Fibroblast of lung (primary cell): Measurements from ENCODE around the gene PRLR.

Experiments used
- EZH2 ChIP-seq: IDR thresholded peaks from 2 replicates; pipeline ENCODE4 v1.5.1; 2012; ENCODE audit warnings: low read length, control low read depth, mild to moderate bottlenecking; ENCODE audit errors: missing control alignments
- TF ChIP-seq, protein P1 (sequence below), 2 donors: IDR thresholded peaks in 1 of 2; conservative IDR thresholded peaks in 1 of 2; 1 replicate in 1 of 2; 2 replicates in 1 of 2; pipeline ENCODE4 v1.5.1; 2011 to 2012; ENCODE audit warnings: low read length in 2 of 2, control low read depth in 1 of 2, inconsistent platforms in 1 of 2, low read depth in 1 of 2, mild to moderate bottlenecking in 1 of 2

GRCh38 chr5:35058374-35058788, 171.9 kb downstream of the PRLR start:
- TF ChIP-seq, protein P1, sequence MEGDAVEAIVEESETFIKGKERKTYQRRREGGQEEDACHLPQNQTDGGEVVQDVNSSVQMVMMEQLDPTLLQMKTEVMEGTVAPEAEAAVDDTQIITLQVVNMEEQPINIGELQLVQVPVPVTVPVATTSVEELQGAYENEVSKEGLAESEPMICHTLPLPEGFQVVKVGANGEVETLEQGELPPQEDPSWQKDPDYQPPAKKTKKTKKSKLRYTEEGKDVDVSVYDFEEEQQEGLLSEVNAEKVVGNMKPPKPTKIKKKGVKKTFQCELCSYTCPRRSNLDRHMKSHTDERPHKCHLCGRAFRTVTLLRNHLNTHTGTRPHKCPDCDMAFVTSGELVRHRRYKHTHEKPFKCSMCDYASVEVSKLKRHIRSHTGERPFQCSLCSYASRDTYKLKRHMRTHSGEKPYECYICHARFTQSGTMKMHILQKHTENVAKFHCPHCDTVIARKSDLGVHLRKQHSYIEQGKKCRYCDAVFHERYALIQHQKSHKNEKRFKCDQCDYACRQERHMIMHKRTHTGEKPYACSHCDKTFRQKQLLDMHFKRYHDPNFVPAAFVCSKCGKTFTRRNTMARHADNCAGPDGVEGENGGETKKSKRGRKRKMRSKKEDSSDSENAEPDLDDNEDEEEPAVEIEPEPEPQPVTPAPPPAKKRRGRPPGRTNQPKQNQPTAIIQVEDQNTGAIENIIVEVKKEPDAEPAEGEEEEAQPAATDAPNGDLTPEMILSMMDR (conservative IDR thresholded peaks at IDR 0.05 in 1 of 2, IDR thresholded peaks at IDR 0.05 in 1 of 2; ENCODE audit: low read depth in 1 of 2, low read length in 2 of 2), result no peak
- TF ChIP-seq EZH2, result no peak
